B cell (primary cell): ENCODE data around the gene IFNG-AS1. TPM values are rescaled to one million over a fixed set of nuclear protein-coding genes. Genes with fewer than 3 reads are reported as not detected.

Experiments
- ATAC-seq: fragments of 200-7000 bp; cut with Tn5 transposase; one replicate; pipeline ENCODE4 v1.10.0; 2021; ENCODE audit warnings: low read depth, mild to moderate bottlenecking, moderate number of reproducible peaks, moderate library complexity
- CTCF ChIA-PET: fragments of 350-600 bp; sonication (Branson Sonifier 250); formaldehyde crosslinking; loops from one replicate; lab custom pipeline; 2021; ENCODE audit warnings: antibody characterized with exemption, inconsistent platforms; lab: Charles Lee
- POLR2A ChIA-PET: fragments of 350-600 bp; sonication (Branson Sonifier 250); formaldehyde crosslinking; loops from one replicate; lab custom pipeline; 2021; ENCODE audit warnings: antibody characterized with exemption; lab: Charles Lee
- DNase-seq: peaks from one replicate; pipeline ENCODE4 v3.0.0; 2013
- H2AFZ ChIP-seq: 2 replicates; pipeline ENCODE4 v1.6.1; 2012; ENCODE audit warnings: mild to moderate bottlenecking, low read depth, low read length; ENCODE audit not compliant: insufficient read depth, poor library complexity, severe bottlenecking
- H3K27ac ChIP-seq, 2 donors: 1 replicate in 1 of 2; 2 replicates in 1 of 2; pipeline ENCODE4 v1.5.1; 2012 to 2013; ENCODE audit warnings: low read length in 2 of 2, mild to moderate bottlenecking in 2 of 2, moderate library complexity in 1 of 2
- H3K27me3 ChIP-seq, 4 experiments: fragments of 200-600 bp in 1 of 4; sonication (generic) in 1 of 4; replicated peaks in 1 of 4; 1 replicate in 2 of 4; 2 replicates in 2 of 4; pipeline versions ENCODE4 v1.6.1 to v1.7.0; 2013 to 2016; ENCODE audit warnings: low read length in 3 of 4, mild to moderate bottlenecking in 2 of 4, mixed read lengths in 1 of 4, moderate library complexity in 1 of 4; ENCODE audit not compliant: insufficient read depth in 4 of 4, control insufficient read depth in 3 of 4; ENCODE audit errors: control extremely low read depth in 1 of 4
- H3K36me3 ChIP-seq, 2 experiments: replicated peaks in 1 of 2; 1 replicate in 1 of 2; 2 replicates in 1 of 2; pipeline versions ENCODE4 v1.6.1 to v1.7.1; 2013; ENCODE audit warnings: low read length in 1 of 2; ENCODE audit not compliant: insufficient read depth in 2 of 2, control insufficient read depth in 1 of 2; ENCODE audit errors: control extremely low read depth in 1 of 2, extremely low read depth in 1 of 2
- H3K4me1 ChIP-seq, 2 donors: fragments of 200-600 bp in 1 of 2; sonication (generic) in 1 of 2; 1 replicate in 1 of 2; 2 replicates in 1 of 2; pipeline versions ENCODE4 v1.5.1 to v1.6.1; 2013 to 2017; ENCODE audit warnings: low read length in 2 of 2; ENCODE audit not compliant: control insufficient read depth in 2 of 2, insufficient read depth in 2 of 2
- H3K4me2 ChIP-seq: replicated peaks from 2 replicates; pipeline ENCODE3; 2012; ENCODE audit warnings: mild to moderate bottlenecking, low read depth, low read length; ENCODE audit not compliant: poor library complexity, severe bottlenecking
- H3K4me3 ChIP-seq, 5 experiments: fragments of 200-600 bp in 1 of 5; sonication (generic) in 1 of 5; 1 replicate in 3 of 5; 2 replicates in 2 of 5; pipeline versions ENCODE4 v1.5.1 to v1.7.0; 2011 to 2016; ENCODE audit warnings: low read length in 4 of 5, mild to moderate bottlenecking in 4 of 5, low read depth in 2 of 5, control low read depth in 1 of 5, moderate library complexity in 1 of 5; ENCODE audit not compliant: insufficient read depth in 1 of 5; ENCODE audit errors: control extremely low read depth in 1 of 5, extremely low read depth in 1 of 5
- H3K79me2 ChIP-seq: fragments of 200-600 bp; sonication (generic); one replicate; pipeline ENCODE4 v1.6.0; 2016; ENCODE audit warnings: low read length; ENCODE audit not compliant: control insufficient read depth, insufficient read depth
- H3K9ac ChIP-seq: fragments of 200-600 bp; sonication (generic); 2 replicates; pipeline ENCODE4 v1.6.1; 2017; ENCODE audit warnings: mild to moderate bottlenecking, low read length, moderate library complexity
- H3K9me3 ChIP-seq, 3 donors: one replicate each; pipeline versions ENCODE4 v1.6.1 to v1.7.1; 2013; ENCODE audit warnings: low read length in 2 of 3; ENCODE audit not compliant: control insufficient read depth in 2 of 3, insufficient read depth in 1 of 3; ENCODE audit errors: control extremely low read depth in 1 of 3
- H4K20me1 ChIP-seq: 2 replicates; pipeline ENCODE4 v1.6.0; 2012; ENCODE audit warnings: mild to moderate bottlenecking, low read length; ENCODE audit not compliant: insufficient read depth, control insufficient read depth, poor library complexity, severe bottlenecking
- H3K27ac Mint-ChIP-seq: one replicate; pipeline ENCODE4 v1.8.0; 2021; ENCODE audit warnings: mixed read lengths
- H3K27me3 Mint-ChIP-seq: one replicate; pipeline ENCODE4 v1.8.0; 2021; ENCODE audit warnings: mixed read lengths
- H3K4me1 Mint-ChIP-seq: one replicate; pipeline ENCODE4 v1.8.0; 2021; ENCODE audit warnings: mixed read lengths
- H3K4me3 Mint-ChIP-seq: one replicate; pipeline ENCODE4 v1.8.0; 2021; ENCODE audit warnings: mixed read lengths
- H3K9me3 Mint-ChIP-seq: one replicate; pipeline ENCODE4 v1.8.0; 2022; ENCODE audit warnings: mixed read lengths; ENCODE audit not compliant: insufficient read depth
- EZH2 ChIP-seq: IDR thresholded peaks from 2 replicates; pipeline ENCODE4 v1.6.1; 2012; ENCODE audit warnings: borderline replicate concordance, low read depth, mild to moderate bottlenecking, moderate library complexity, low read length; ENCODE audit not compliant: insufficient read depth, poor library complexity, severe bottlenecking
- WGBS: methylation state at CpG from one replicate; pipeline ENCODE4 v1.1.5; 2013; ENCODE audit warnings: missing lambda C conversion rate; ENCODE audit not compliant: insufficient coverage; 5-methylcytosine and 5-hydroxymethylcytosine counted together
- intact Hi-C: fragments of 100-400 bp; cut with micrococcal nuclease; formaldehyde crosslinking; loops from one replicate; pipeline ENCODE4 v1.10.0; 2022
- polyA plus RNA-seq: library from polyadenylated mRNA; depleted of rRNA; stranded (reverse); fragments of >200 nt; gene quantifications from 2 replicates; pipeline ENCODE4 v1.2.3, GENCODE V29; 2012
- total RNA-seq, 2 donors: library from RNA; stranded (reverse); fragments of 120-200 nt in 1 of 2; gene quantifications; 1 replicate in 1 of 2; 2 replicates in 1 of 2; pipeline versions ENCODE4 v1.2.3 to v1.2.4, GENCODE V29; 2013 to 2022
- TF ChIP-seq, protein P1 (sequence below): fragments of 200-600 bp; IDR thresholded peaks from one replicate; pipeline ENCODE4 v1.8.0; 2022; ENCODE audit warnings: antibody characterized with exemption, mild to moderate bottlenecking

IFNG-AS1 gene
- total and polyA plus RNA-seq, 2 donors (not counting 1 experiment from before 2014, with no cell fraction given), result 1.8 to 19.0 TPM

- no peak overlapping the region for H2AFZ ChIP-seq
- H3K4me3 ChIP-seq, result peak overlapping the region in 1 of 5 experiments; percentile 6
- peak overlapping the region; percentile 0 for H3K9ac ChIP-seq
- DNase-seq (peak; percentile 74), ATAC-seq (peak; percentile 91)
- no peaks in the 10 kb centered on the region for H3K9me3 ChIP-seq
- H3K27me3 ChIP-seq, result no peaks in the 10 kb centered on the region
- H3K27ac ChIP-seq, result no peak overlapping the region
- peaks cover 0 to 7% of the 10 kb centered on the region in 2 experiments for H3K36me3 ChIP-seq
- H3K9me3 Mint-ChIP-seq, result no peaks in the 10 kb centered on the region
- ChIA-PET POLR2A (interaction anchor here (1.5 kb wide), 1 partner anchor 24 kb away, joined by 6 read pairs; the partner anchor contains the start of gene IFNG-AS1), CTCF (interaction anchor here (0.7 to 2.3 kb wide), 9 partner anchors 9 to 657 kb away, joined by 3 to 22 read pairs (median 4); partner anchors contain the start of gene IFNG-AS1)
- peaks cover 19% of the 10 kb centered on the region for H3K79me2 ChIP-seq
- H3K4me1 Mint-ChIP-seq, result peaks cover 45% of the 10 kb centered on the region
- TF ChIP-seq, protein P1, sequence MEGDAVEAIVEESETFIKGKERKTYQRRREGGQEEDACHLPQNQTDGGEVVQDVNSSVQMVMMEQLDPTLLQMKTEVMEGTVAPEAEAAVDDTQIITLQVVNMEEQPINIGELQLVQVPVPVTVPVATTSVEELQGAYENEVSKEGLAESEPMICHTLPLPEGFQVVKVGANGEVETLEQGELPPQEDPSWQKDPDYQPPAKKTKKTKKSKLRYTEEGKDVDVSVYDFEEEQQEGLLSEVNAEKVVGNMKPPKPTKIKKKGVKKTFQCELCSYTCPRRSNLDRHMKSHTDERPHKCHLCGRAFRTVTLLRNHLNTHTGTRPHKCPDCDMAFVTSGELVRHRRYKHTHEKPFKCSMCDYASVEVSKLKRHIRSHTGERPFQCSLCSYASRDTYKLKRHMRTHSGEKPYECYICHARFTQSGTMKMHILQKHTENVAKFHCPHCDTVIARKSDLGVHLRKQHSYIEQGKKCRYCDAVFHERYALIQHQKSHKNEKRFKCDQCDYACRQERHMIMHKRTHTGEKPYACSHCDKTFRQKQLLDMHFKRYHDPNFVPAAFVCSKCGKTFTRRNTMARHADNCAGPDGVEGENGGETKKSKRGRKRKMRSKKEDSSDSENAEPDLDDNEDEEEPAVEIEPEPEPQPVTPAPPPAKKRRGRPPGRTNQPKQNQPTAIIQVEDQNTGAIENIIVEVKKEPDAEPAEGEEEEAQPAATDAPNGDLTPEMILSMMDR, result no peak
- peak overlapping the region; percentile 54 for H3K4me3 Mint-ChIP-seq
- 0% methylated on average over 1 of the region's 2 CpGs for WGBS
- H3K4me2 ChIP-seq, result peak overlapping the region; percentile 56
- intact Hi-C loops, result loop anchor here (1.0 kb wide), 2 partner anchors 21 to 28 kb away; no protein-coding TSS in a partner anchor
- H3K27me3 Mint-ChIP-seq, result no peaks in the 10 kb centered on the region
- peak overlapping the region; percentile 54 for H3K27ac Mint-ChIP-seq
- H4K20me1 ChIP-seq, result no peaks in the 10 kb centered on the region
- peaks cover 28% of the 10 kb centered on the region in 2 donors for H3K4me1 ChIP-seq
Observed at GRCh38 chr12:68012712-68013111, 23.5 kb downstream of the IFNG-AS1 start.

DNA sequence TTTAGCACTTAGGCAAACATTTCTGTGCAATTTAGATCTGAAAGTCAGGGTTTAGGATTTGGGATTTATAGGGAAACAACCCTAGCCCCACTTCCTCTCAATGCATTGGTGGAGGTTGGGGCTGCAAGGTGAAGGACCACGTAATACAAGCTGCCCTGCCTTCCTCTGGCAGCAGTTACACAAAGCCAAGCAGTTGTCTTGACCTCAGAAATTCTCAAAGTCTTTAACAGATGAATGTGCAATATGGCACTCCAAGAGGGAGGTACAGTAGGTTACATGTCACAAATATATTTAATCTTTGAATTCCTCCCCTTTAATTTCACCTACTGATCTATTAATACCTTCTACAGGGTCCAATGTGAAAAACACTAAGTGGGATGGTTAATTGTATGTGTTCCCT is 23.9 kb downstream of the IFNG-AS1 start:
- no peaks in the 10 kb centered on the region for H3K9me3 ChIP-seq
- Mint-ChIP-seq H3K4me1 (peaks cover 45% of the 10 kb centered on the region), H3K4me3 (peak overlapping the region; percentile 54), H3K27me3 (no peaks in the 10 kb centered on the region), H3K9me3 (no peaks in the 10 kb centered on the region), H3K27ac (peak overlapping the region; percentile 54)
- no peak for ATAC-seq
- H3K79me2 ChIP-seq, result peaks cover 19% of the 10 kb centered on the region
- peak overlapping the region; percentile 0 for H3K9ac ChIP-seq
- H3K4me1 ChIP-seq, result peaks cover 28% of the 10 kb centered on the region in 2 donors
- TF ChIP-seq EZH2, result no peak
- TF ChIP-seq, protein P1, result no peak
- no peak overlapping the region for H2AFZ ChIP-seq
- H3K4me3 ChIP-seq, result peak overlapping the region in 1 of 5 experiments; percentile 6
- H3K36me3 ChIP-seq, result peaks cover 0 to 9% of the 10 kb centered on the region in 2 experiments
- no peaks in the 10 kb centered on the region for H3K27me3 ChIP-seq
- peak overlapping the region; percentile 56 for H3K4me2 ChIP-seq
- no CpG with 5 or more reads among the region's 1 CpG for WGBS
- CTCF ChIA-PET, result interaction anchor here (0.8 to 2.3 kb wide), 6 partner anchors 10 to 47 kb away, joined by 4 to 22 read pairs (median 8); partner anchors contain the start of gene IFNG-AS1
- no peak overlapping the region for H3K27ac ChIP-seq
- intact Hi-C loops, result loop anchor here (1.0 kb wide), 1 partner anchor 27 kb away; no protein-coding TSS in a partner anchor
- POLR2A ChIA-PET, result interaction anchor here (1.5 kb wide), 1 partner anchor 24 kb away, joined by 6 read pairs; the partner anchor contains the start of gene IFNG-AS1
- no peaks in the 10 kb centered on the region for H4K20me1 ChIP-seq
- no peak for DNase-seq
